HG02588 (cell line): ENCODE measurements around the gene PSMB7.
"Not testable (repeated sequence)": the region's sequence is repeated elsewhere in the genome, so short reads cannot be mapped to it uniquely, and the experiment has no call there.

Source experiments
- ATAC-seq: cut with Tn5 transposase; IDR thresholded peaks from one replicate; pipeline ENCODE4 v1.9.1; 2021; ENCODE audit warnings: mild to moderate bottlenecking, moderate library complexity; ENCODE audit not compliant: unreplicated experiment

The PSMB7 gene

GRCh38 chr9:124443625-124444024, 28.4 kb upstream of the PSMB7 start:
- ATAC-seq, result no peak

GRCh38 chr9:124442826-124443225, 27.6 kb upstream of the PSMB7 start:
- ATAC-seq, result no peak

GRCh38 chr9:124442379-124442778, 27.1 kb upstream of the PSMB7 start:
- no peak for ATAC-seq

GRCh38 chr9:124441291-124441690, 26.0 kb upstream of the PSMB7 start:
- ATAC-seq, result no peak

- no peak for ATAC-seq
These were observed 25.5 kb upstream of the PSMB7 start for GRCh38 chr9:124440786-124441185.

- no peak for ATAC-seq
These were observed 24.5 kb upstream of the PSMB7 start for GRCh38 chr9:124439686-124440243.

- no peak for ATAC-seq
These were observed 23.8 kb upstream of the PSMB7 start for GRCh38 chr9:124439086-124439485.

GRCh38 chr9:124438091-124438490, 22.8 kb upstream of the PSMB7 start:
- ATAC-seq, result no peak

GRCh38 chr9:124437086-124437485, 21.8 kb upstream of the PSMB7 start:
- ATAC-seq, result no peak

GRCh38 chr9:124436320-124436719, 21.1 kb upstream of the PSMB7 start:
- no peak for ATAC-seq

- ATAC-seq, result no peak
These were observed 14.3 kb upstream of the PSMB7 start for GRCh38 chr9:124429530-124429867.

- ATAC-seq, result no peak
These were observed 13.7 kb upstream of the PSMB7 start for GRCh38 chr9:124428751-124429529.

GRCh38 chr9:124427281-124427680, 12.0 kb upstream of the PSMB7 start:
- ATAC-seq, result no peak

- ATAC-seq, result no peak
These were observed 11.1 kb upstream of the PSMB7 start for GRCh38 chr9:124426361-124426760.

GRCh38 chr9:124425733-124426132, 10.5 kb upstream of the PSMB7 start:
- ATAC-seq, result not testable (repeated sequence)

GRCh38 chr9:124423591-124423990, 8.3 kb upstream of the PSMB7 start:
- no peak for ATAC-seq

- ATAC-seq, result no peak
These were observed 7.9 kb upstream of the PSMB7 start for GRCh38 chr9:124423155-124423554.

- ATAC-seq, result no peak
These were observed 5.8 kb upstream of the PSMB7 start for GRCh38 chr9:124420991-124421543.

- ATAC-seq, result no peak
These were observed 4.7 kb upstream of the PSMB7 start for GRCh38 chr9:124419832-124420489.

GRCh38 chr9:124415852-124416484, 726 bp upstream of the PSMB7 start:
- ATAC-seq, result no peak

- no peak for ATAC-seq
These were observed 630 bp downstream of the PSMB7 start for GRCh38 chr9:124414612-124415011.

- no peak for ATAC-seq
These were observed 3.0 kb downstream of the PSMB7 start for GRCh38 chr9:124412228-124412575.
